ENCODE measurements around the gene RP2. TPM values are rescaled to one million over a fixed set of nuclear protein-coding genes. Genes with fewer than 3 reads are reported as not detected.

RP2 gene
- polyA plus RNA-seq, 1 donor (not counting 4 experiments of a cell fraction or from before 2014, with no cell fraction given): 20.9 TPM

DNA sequence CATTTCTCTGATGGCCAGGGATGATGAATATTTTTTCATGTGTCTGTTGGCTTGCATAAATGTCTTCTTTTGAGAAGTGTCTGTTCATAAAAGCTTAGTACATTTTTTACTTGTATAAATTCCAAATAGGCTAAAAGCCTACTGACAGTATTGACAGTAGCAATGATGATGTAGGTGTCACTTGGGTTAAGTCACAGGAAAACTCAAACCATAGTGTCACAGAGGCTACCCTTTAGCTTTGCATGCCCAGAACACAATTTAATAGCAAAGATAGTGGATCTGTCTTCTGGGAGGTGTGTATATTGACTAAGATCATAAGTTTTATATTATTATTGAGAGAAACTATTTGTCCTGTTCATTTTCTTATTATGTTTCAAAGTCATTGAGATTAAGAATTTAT, 8.1 kb downstream of the RP2 start:
- no peak overlapping the region for H2AFZ ChIP-seq (ENCODE audit: control insufficient read depth, low read length)
- H3K36me3 ChIP-seq (ENCODE audit: control insufficient read depth in 2 of 2, extremely low read depth in 1 of 2, insufficient read depth in 2 of 2, low read length in 2 of 2): no peaks in the 10 kb centered on the region
- H3K4me3 ChIP-seq (ENCODE audit: control insufficient read depth in 2 of 3, extremely low read depth in 1 of 3, insufficient read depth in 2 of 3, low read depth in 1 of 3, low read length in 3 of 3): no peak overlapping the region
- DNase-seq (ENCODE audit: low read depth, low spot score): no peak
- no peaks in the 10 kb centered on the region for H3K9me1 ChIP-seq (ENCODE audit: control insufficient read depth, extremely low read depth, insufficient read depth, low read length)
- no peaks in the 10 kb centered on the region for H3K4me1 ChIP-seq (ENCODE audit: control insufficient read depth, extremely low read depth, insufficient read depth, low read length)
- no peaks in the 10 kb centered on the region for H3K27me3 ChIP-seq (ENCODE audit: control insufficient read depth, extremely low read depth, insufficient read depth, low read length)
- no peak for FAIRE-seq
- no peak for TF ChIP-seq EZH2 (IDR thresholded peaks at IDR 0.05; ENCODE audit: low read length)
- H3K4me2 ChIP-seq (ENCODE audit: control insufficient read depth, extremely low read depth, insufficient read depth, low read depth, low read length): no peak overlapping the region
- H4K20me1 ChIP-seq (ENCODE audit: control insufficient read depth, extremely low read depth, insufficient read depth, low read length): no peaks in the 10 kb centered on the region
- no peaks in the 10 kb centered on the region for H3K9me3 ChIP-seq (ENCODE audit: control insufficient read depth, low read depth, low read length)
- dilution Hi-C loops (cut with MboI; ENCODE audit: extremely low pct_ligation_motif_present, low sequenced_read_pairs): no loop called here
- H3K27ac ChIP-seq (ENCODE audit: control insufficient read depth, insufficient read depth, low read length): no peak overlapping the region
- H3K9ac ChIP-seq (ENCODE audit: control insufficient read depth, extremely low read depth, insufficient read depth, low read length): no peak overlapping the region
- peaks cover 49% of the 10 kb centered on the region for H3K79me2 ChIP-seq (ENCODE audit: control insufficient read depth, insufficient read depth, low read length)

DNA sequence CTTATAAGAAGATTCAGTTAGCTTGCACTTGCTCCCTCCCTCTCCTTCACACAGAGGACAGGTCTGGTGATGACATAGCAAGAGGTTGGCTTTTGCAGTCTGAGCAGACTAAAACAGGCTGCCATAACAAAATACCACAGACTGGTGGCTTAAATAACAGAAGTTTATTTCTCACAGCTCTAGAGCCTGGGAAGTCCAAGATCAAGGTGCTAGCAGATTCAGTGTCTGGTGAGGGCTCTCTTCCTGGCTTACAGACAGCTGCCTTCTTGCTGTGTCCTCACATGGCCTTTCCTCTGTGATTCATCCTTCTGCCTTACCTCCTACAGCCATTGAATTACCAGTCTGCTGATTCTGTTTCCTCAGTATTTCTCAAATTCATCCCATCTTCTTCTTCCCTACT, 13.1 kb downstream of the RP2 start:
- Histone ChIP-seq H3K27me3 (ENCODE audit: control insufficient read depth, extremely low read depth, insufficient read depth, low read length) (no peaks in the 10 kb centered on the region), H4K20me1 (ENCODE audit: control insufficient read depth, extremely low read depth, insufficient read depth, low read length) (no peaks in the 10 kb centered on the region), H3K9ac (ENCODE audit: control insufficient read depth, extremely low read depth, insufficient read depth, low read length) (no peak overlapping the region), H3K4me1 (ENCODE audit: control insufficient read depth, extremely low read depth, insufficient read depth, low read length) (no peaks in the 10 kb centered on the region), H3K79me2 (ENCODE audit: control insufficient read depth, insufficient read depth, low read length) (peaks cover 37% of the 10 kb centered on the region), H3K36me3 (ENCODE audit: control insufficient read depth in 2 of 2, extremely low read depth in 1 of 2, insufficient read depth in 2 of 2, low read length in 2 of 2) (no peaks in the 10 kb centered on the region), H3K27ac (ENCODE audit: control insufficient read depth, insufficient read depth, low read length) (no peak overlapping the region), H3K4me2 (ENCODE audit: control insufficient read depth, extremely low read depth, insufficient read depth, low read depth, low read length) (no peak overlapping the region), H3K9me1 (ENCODE audit: control insufficient read depth, extremely low read depth, insufficient read depth, low read length) (no peaks in the 10 kb centered on the region), H2AFZ (ENCODE audit: control insufficient read depth, low read length) (no peak overlapping the region), H3K4me3 (ENCODE audit: control insufficient read depth in 2 of 3, extremely low read depth in 1 of 3, insufficient read depth in 2 of 3, low read depth in 1 of 3, low read length in 3 of 3) (no peak overlapping the region), H3K9me3 (ENCODE audit: control insufficient read depth, low read depth, low read length) (no peaks in the 10 kb centered on the region)
- DNase-seq (ENCODE audit: low read depth, low spot score) (no peak), FAIRE-seq (no peak)
- dilution Hi-C loops (cut with MboI; ENCODE audit: extremely low pct_ligation_motif_present, low sequenced_read_pairs): no loop called here
- TF ChIP-seq, protein P1, sequence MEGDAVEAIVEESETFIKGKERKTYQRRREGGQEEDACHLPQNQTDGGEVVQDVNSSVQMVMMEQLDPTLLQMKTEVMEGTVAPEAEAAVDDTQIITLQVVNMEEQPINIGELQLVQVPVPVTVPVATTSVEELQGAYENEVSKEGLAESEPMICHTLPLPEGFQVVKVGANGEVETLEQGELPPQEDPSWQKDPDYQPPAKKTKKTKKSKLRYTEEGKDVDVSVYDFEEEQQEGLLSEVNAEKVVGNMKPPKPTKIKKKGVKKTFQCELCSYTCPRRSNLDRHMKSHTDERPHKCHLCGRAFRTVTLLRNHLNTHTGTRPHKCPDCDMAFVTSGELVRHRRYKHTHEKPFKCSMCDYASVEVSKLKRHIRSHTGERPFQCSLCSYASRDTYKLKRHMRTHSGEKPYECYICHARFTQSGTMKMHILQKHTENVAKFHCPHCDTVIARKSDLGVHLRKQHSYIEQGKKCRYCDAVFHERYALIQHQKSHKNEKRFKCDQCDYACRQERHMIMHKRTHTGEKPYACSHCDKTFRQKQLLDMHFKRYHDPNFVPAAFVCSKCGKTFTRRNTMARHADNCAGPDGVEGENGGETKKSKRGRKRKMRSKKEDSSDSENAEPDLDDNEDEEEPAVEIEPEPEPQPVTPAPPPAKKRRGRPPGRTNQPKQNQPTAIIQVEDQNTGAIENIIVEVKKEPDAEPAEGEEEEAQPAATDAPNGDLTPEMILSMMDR (optimal IDR thresholded peaks at IDR 0.05 in 1 of 3, IDR thresholded peaks at IDR 0.05 in 1 of 3, conservative IDR thresholded peaks at IDR 0.05 in 1 of 3; ENCODE audit: extremely low read depth in 1 of 3, insufficient read depth in 2 of 3, low read length in 3 of 3): no peak
- TF ChIP-seq EZH2 (IDR thresholded peaks at IDR 0.05; ENCODE audit: low read length): no peak

DNA sequence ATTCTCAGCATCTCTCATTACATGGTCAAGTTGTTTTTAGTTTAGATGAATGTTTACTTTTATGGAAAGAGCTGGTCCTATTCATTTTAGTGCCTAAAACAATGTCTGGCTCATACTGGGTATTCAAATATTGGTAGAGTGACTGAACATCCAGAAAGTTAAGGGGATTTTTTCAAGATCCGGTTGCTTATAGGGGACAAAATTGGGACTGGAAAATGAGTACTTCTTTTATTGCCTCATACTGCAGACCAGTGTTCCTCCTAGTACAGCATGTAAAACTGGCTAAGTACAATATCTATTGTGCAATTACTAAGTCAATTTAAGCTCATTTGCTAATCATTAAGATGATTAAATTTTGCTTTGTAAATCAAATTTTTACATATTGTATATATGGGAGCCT, 13.9 kb downstream of the RP2 start:
- Histone ChIP-seq H3K9ac (ENCODE audit: control insufficient read depth, extremely low read depth, insufficient read depth, low read length) (no peak overlapping the region), H3K79me2 (ENCODE audit: control insufficient read depth, insufficient read depth, low read length) (peaks cover 32% of the 10 kb centered on the region)

More for the DNA sequence above, 13.9 kb downstream of the RP2 start:
- Histone ChIP-seq H2AFZ (ENCODE audit: control insufficient read depth, low read length) (no peak overlapping the region), H3K27me3 (ENCODE audit: control insufficient read depth, extremely low read depth, insufficient read depth, low read length) (no peaks in the 10 kb centered on the region), H3K4me3 (ENCODE audit: control insufficient read depth in 2 of 3, extremely low read depth in 1 of 3, insufficient read depth in 2 of 3, low read depth in 1 of 3, low read length in 3 of 3) (no peak overlapping the region), H4K20me1 (ENCODE audit: control insufficient read depth, extremely low read depth, insufficient read depth, low read length) (no peaks in the 10 kb centered on the region), H3K27ac (ENCODE audit: control insufficient read depth, insufficient read depth, low read length) (no peak overlapping the region), H3K36me3 (ENCODE audit: control insufficient read depth in 2 of 2, extremely low read depth in 1 of 2, insufficient read depth in 2 of 2, low read length in 2 of 2) (no peaks in the 10 kb centered on the region), H3K9me3 (ENCODE audit: control insufficient read depth, low read depth, low read length) (no peaks in the 10 kb centered on the region), H3K4me1 (ENCODE audit: control insufficient read depth, extremely low read depth, insufficient read depth, low read length) (no peaks in the 10 kb centered on the region), H3K4me2 (ENCODE audit: control insufficient read depth, extremely low read depth, insufficient read depth, low read depth, low read length) (no peak overlapping the region), H3K9me1 (ENCODE audit: control insufficient read depth, extremely low read depth, insufficient read depth, low read length) (no peaks in the 10 kb centered on the region)
- dilution Hi-C loops (cut with MboI; ENCODE audit: extremely low pct_ligation_motif_present, low sequenced_read_pairs): no loop called here
- FAIRE-seq: no peak
- TF ChIP-seq EZH2 (IDR thresholded peaks at IDR 0.05; ENCODE audit: low read length): no peak
- TF ChIP-seq, protein P1 (optimal IDR thresholded peaks at IDR 0.05 in 1 of 3, IDR thresholded peaks at IDR 0.05 in 1 of 3, conservative IDR thresholded peaks at IDR 0.05 in 1 of 3; ENCODE audit: extremely low read depth in 1 of 3, insufficient read depth in 2 of 3, low read length in 3 of 3): no peak
- no peak for DNase-seq (ENCODE audit: low read depth, low spot score)

Data from keratinocyte (primary cell).